Activated CD8-positive, alpha-beta memory T cell treated with anti-CD3 and anti-CD28 coated beads for 48 hours (primary cell): ENCODE data around the gene UPF2.
A peak's percentile ranks its signal among the peaks of the same experiment; 100 is the strongest.

Experiments
- DNase-seq, 3 experiments: peaks; one replicate each; pipeline ENCODE4 v3.0.0-alpha.2; 2020; ENCODE audit warnings: low read depth in 2 of 3, low spot score in 2 of 3

UPF2 gene

GRCh38 chr10:11885437-11886137, 157.0 kb downstream of the UPF2 start:
- DNase-seq = no peak

GRCh38 chr10:11884706-11885423, 157.7 kb downstream of the UPF2 start:
- no peak for DNase-seq

- DNase-seq = no peak
Measured at GRCh38 chr10:11882646-11883375, 159.8 kb downstream of the UPF2 start.

GRCh38 chr10:11881477-11882417, 160.9 kb downstream of the UPF2 start:
- no peak for DNase-seq

- DNase-seq = no peak
Measured at GRCh38 chr10:11881030-11881476, 161.6 kb downstream of the UPF2 start.

GRCh38 chr10:11880151-11881029, 162.2 kb downstream of the UPF2 start:
- DNase-seq = no peak

- DNase-seq = no peak
Measured at GRCh38 chr10:11879387-11880094, 163.1 kb downstream of the UPF2 start.

GRCh38 chr10:11878776-11879175, 163.8 kb downstream of the UPF2 start:
- no peak for DNase-seq

- no peak for DNase-seq
Measured at GRCh38 chr10:11877591-11877905, 165.1 kb downstream of the UPF2 start.

GRCh38 chr10:11876805-11877590, 165.6 kb downstream of the UPF2 start:
- no peak for DNase-seq

GRCh38 chr10:11876324-11876723, 166.3 kb downstream of the UPF2 start:
- no peak for DNase-seq

GRCh38 chr10:11875494-11876281, 166.9 kb downstream of the UPF2 start:
- no peak for DNase-seq

GRCh38 chr10:11874568-11875493, 167.8 kb downstream of the UPF2 start:
- peak; percentile 22 to 43 (median 30) for DNase-seq

- DNase-seq = no peak
Measured at GRCh38 chr10:11871466-11871865, 171.1 kb downstream of the UPF2 start.

- DNase-seq = no peak
Measured at GRCh38 chr10:11870900-11871400, 171.7 kb downstream of the UPF2 start.

- DNase-seq = no peak
Measured at GRCh38 chr10:11870461-11870780, 172.2 kb downstream of the UPF2 start.
